Calu3 (cell line): ENCODE results near the gene TMCC2. TPM values are rescaled to one million over a fixed set of nuclear protein-coding genes. Genes with fewer than 3 reads are reported as not detected.

Experiments used
- BruUV-seq: library from RNA; stranded (reverse); fragments of 400-500 nt; replicated peaks from 2 replicates; lab custom pipeline; 2021; lab: Mats Ljungman, UMichigan
- CTCF ChIA-PET: fragments of 300-600 bp; sonication (Branson Sonifier 250); formaldehyde crosslinking; loops from one replicate; lab custom pipeline; 2022; ENCODE audit warnings: antibody characterized with exemption; lab: Charles Lee
- DNase-seq: peaks from one replicate; pipeline ENCODE4 v3.0.0; 2022
- H3K27ac Mint-ChIP-seq: one replicate; pipeline ENCODE4 v1.8.0; 2022; ENCODE audit warnings: mixed read lengths; ENCODE audit not compliant: unreplicated experiment
- H3K27me3 Mint-ChIP-seq: one replicate; pipeline ENCODE4 v1.8.0; 2022; ENCODE audit warnings: mixed read lengths; ENCODE audit not compliant: unreplicated experiment
- H3K36me3 Mint-ChIP-seq: one replicate; pipeline ENCODE4 v1.8.0; 2022; ENCODE audit warnings: mild to moderate bottlenecking, moderate library complexity, mixed read lengths; ENCODE audit not compliant: insufficient read depth, unreplicated experiment
- H3K4me1 Mint-ChIP-seq: one replicate; pipeline ENCODE4 v1.8.0; 2022; ENCODE audit warnings: mild to moderate bottlenecking, low read depth, mixed read lengths; ENCODE audit not compliant: unreplicated experiment
- H3K4me3 Mint-ChIP-seq: one replicate; pipeline ENCODE4 v1.8.0; 2022; ENCODE audit warnings: mild to moderate bottlenecking, low read depth, moderate library complexity, mixed read lengths; ENCODE audit not compliant: unreplicated experiment
- H3K9me3 Mint-ChIP-seq: one replicate; pipeline ENCODE4 v1.8.0; 2022; ENCODE audit warnings: low read depth, mixed read lengths; ENCODE audit not compliant: unreplicated experiment
- CTCF ChIP-seq: fragments of 200-600 bp; IDR thresholded peaks from one replicate; pipeline ENCODE4 v1.8.0; 2022; ENCODE audit warnings: antibody characterized with exemption; ENCODE audit not compliant: unreplicated experiment
- intact Hi-C: fragments of 100-400 bp; cut with micrococcal nuclease; formaldehyde crosslinking; loops from one replicate; pipeline ENCODE4 v1.10.0; 2022; ENCODE audit not compliant: unreplicated experiment
- total RNA-seq: library from RNA; stranded (reverse); gene quantifications from 2 replicates; pipeline ENCODE4 v1.2.3, GENCODE V29; 2022

Gene TMCC2
- total RNA-seq, 1 experiment from 2014 or later = 0.33 TPM

- no peak for TF ChIP-seq CTCF
Measured at GRCh38 chr1:205312866-205313562, 85.3 kb downstream of the TMCC2 start.

DNA sequence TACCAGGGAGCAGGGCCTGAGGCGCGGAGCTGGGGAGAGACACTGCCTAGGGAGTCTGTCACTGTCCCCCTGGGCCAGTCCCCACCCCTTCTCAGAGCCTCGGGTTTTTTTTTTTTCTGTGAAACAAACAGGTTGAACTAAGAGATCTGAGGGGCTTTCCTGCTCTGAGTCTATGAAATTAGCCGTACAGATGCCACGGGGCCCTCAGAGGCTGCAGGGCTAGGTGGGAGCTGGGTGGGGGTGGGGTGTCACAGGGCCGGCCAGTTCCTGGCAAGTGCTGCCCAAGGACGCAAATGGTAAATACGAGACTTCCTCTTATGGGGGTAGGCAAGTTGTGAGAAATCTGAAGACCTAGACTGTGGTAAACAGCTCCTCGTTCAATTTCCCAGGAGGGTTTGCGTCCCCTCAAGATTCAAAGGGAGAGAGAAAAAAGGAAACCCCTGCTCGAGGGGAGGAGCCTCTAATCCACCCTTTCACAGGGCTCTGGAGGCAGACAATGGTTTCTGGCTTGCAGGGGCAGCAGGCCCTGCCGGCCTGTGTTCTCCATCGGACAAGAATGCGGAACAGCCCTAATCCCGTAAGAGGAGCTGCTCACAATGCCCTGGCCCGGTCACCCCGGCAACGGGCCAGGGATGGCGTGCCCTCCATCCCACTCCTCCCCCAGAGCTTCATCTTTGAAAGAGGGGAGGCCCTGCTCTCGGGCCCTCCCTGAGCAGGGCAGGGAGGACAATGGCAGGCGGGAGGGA is 86.0 kb downstream of the TMCC2 start:
- intact Hi-C loops = no loop called here
- no peaks in the 10 kb centered on the region for H3K27me3 Mint-ChIP-seq
- H3K4me1 Mint-ChIP-seq = peaks cover 37% of the 10 kb centered on the region
- no peak overlapping the region for H3K4me3 Mint-ChIP-seq
- H3K36me3 Mint-ChIP-seq = peaks cover 4% of the 10 kb centered on the region
- CTCF ChIA-PET = interaction anchor here (0.9 kb wide), 1 partner anchor 36 kb away, joined by 3 read pairs; no protein-coding TSS in a partner anchor
- H3K27ac Mint-ChIP-seq = no peak overlapping the region
- no peaks in the 10 kb centered on the region for H3K9me3 Mint-ChIP-seq
- BruUV-seq = no TSS peak
- no peak for TF ChIP-seq CTCF
- no peak for DNase-seq

More at GRCh38 chr1:205312866-205313562, 85.3 kb downstream of the TMCC2 start:
- DNase-seq = no peak
- CTCF ChIA-PET = interaction anchor here (0.9 kb wide), 1 partner anchor 35 kb away, joined by 3 read pairs; no protein-coding TSS in a partner anchor
- no peak overlapping the region for H3K27ac Mint-ChIP-seq
- H3K27me3 Mint-ChIP-seq = no peaks in the 10 kb centered on the region
- H3K9me3 Mint-ChIP-seq = no peaks in the 10 kb centered on the region
- peaks cover 4% of the 10 kb centered on the region for H3K36me3 Mint-ChIP-seq
- BruUV-seq = no TSS peak
- intact Hi-C loops = no loop called here
- peaks cover 30% of the 10 kb centered on the region for H3K4me1 Mint-ChIP-seq
- H3K4me3 Mint-ChIP-seq = no peak overlapping the region

DNA sequence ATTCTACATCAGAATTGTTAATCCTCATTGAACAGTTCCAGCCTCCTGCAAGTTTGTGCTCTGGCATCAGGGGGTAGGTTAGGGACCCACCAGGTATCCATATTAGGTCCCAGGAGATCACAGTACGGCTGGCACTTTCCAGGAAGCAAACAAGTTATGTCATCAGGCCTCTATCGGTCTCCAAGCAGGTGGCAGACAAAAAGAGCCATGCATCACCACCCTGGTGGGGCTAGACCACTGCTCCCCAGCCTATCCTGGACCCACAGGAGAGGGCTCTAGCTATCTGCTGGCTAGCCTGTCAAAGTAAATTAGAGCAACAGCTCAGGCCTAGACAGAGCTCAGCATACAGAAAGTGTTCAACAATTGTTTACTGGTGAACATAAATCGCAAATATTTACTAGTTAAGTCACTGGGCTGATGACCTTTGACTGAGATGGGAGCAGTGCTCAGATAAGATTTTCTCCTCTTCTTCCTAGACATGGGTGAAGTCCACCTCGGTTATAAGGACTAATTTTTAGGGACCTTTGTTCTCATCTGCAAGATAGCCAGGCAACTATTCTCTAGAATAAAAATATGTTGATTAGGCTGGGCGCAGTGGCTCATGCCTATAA is 87.4 kb downstream of the TMCC2 start:
- Mint-ChIP-seq H3K4me1 (peaks cover 48% of the 10 kb centered on the region), H3K9me3 (no peaks in the 10 kb centered on the region), H3K27ac (no peak overlapping the region), H3K36me3 (peaks cover 12% of the 10 kb centered on the region), H3K27me3 (no peaks in the 10 kb centered on the region), H3K4me3 (no peak overlapping the region)
- no TSS peak for BruUV-seq
- CTCF ChIA-PET = interaction anchor here (0.6 to 1.2 kb wide), 2 partner anchors 42 to 305 kb away, joined by 3 to 5 read pairs; no protein-coding TSS in a partner anchor
- no peak for TF ChIP-seq CTCF
- no peak for DNase-seq
- intact Hi-C loops = no loop called here

DNA sequence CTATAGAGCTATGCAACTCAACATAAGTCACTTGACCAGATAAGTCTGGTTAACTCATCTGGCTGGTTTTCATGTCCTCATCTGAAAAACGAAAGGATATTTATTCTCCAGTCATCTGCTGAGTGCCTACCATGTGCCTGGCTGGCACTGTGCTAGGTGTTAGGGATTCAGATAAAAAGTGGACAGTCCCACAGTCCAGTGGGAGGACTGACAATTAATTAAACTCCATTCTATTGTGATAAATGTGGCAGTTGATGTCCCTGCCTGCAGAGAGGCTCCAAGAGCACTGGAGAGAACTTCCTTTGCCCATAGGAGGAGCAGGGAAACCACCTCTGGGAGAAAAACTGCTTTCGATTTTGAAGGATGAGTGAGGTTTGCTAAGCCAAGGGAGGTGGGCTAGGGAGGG is 88.4 kb downstream of the TMCC2 start:
- peaks cover 49% of the 10 kb centered on the region for H3K4me1 Mint-ChIP-seq
- intact Hi-C loops = no loop called here
- no TSS peak for BruUV-seq
- H3K36me3 Mint-ChIP-seq = peaks cover 22% of the 10 kb centered on the region
- CTCF ChIA-PET = interaction anchor here (0.6 to 1.2 kb wide), 3 partner anchors 43 to 579 kb away, joined by 3 to 5 read pairs (median 3); no protein-coding TSS in a partner anchor
- no peak for DNase-seq
- H3K9me3 Mint-ChIP-seq = no peaks in the 10 kb centered on the region
- H3K27me3 Mint-ChIP-seq = no peaks in the 10 kb centered on the region
- no peak for TF ChIP-seq CTCF
- no peak overlapping the region for H3K4me3 Mint-ChIP-seq
- H3K27ac Mint-ChIP-seq = no peak overlapping the region
